K562 (cell line): ENCODE data around the gene PLPPR1. TPM values are rescaled to one million over a fixed set of nuclear protein-coding genes. Genes with fewer than 3 reads are reported as not detected.

Source experiments
- ATAC-seq: fragments of 200-7000 bp; cut with Tn5 transposase; 3 replicates; pipeline ENCODE4 v1.9.1; 2020; ENCODE audit warnings: moderate library complexity
- BruUV-seq: library from RNA; stranded (reverse); fragments of 400-500 nt; replicated peaks from 2 replicates; lab custom pipeline; 2021; lab: Mats Ljungman, UMichigan
- CTCF ChIA-PET: fragments of 300-600 bp; formaldehyde crosslinking; extraction: SDS; loops from one replicate; lab custom pipeline; 2021; ENCODE audit warnings: low intra/inter-chr PET ratio; lab: Yijun Ruan, JAX
- POLR2A ChIA-PET: fragments of 300-600, 350-650 bp; sonication (Branson Sonifier 250); formaldehyde crosslinking; extraction: SDS; loops from one replicate; lab custom pipeline; 2021; ENCODE audit warnings: antibody characterized with exemption, inconsistent platforms; lab: Yijun Ruan, JAX
- DNase-seq, 4 experiments: peaks; one replicate each; pipeline versions ENCODE4 v3.0.0 to v3.0.0-alpha.2; 2011 to 2018; ENCODE audit warnings: low spot score in 3 of 4, mixed read lengths in 3 of 4; ENCODE audit errors: extremely low read depth in 1 of 4
- FAIRE-seq: peaks from 2 replicates; lab custom pipeline; 2011; peaks lifted over from hg19 to GRCh38; lab: Jason Lieb, UNC
- H2AFZ ChIP-seq: 2 replicates; pipeline ENCODE4 v1.6.0; 2011; ENCODE audit warnings: low read depth, low read length, control low read depth, inconsistent platforms
- H3K27ac ChIP-seq: fragments of 200-600 bp; 3 replicates; pipeline ENCODE4 v1.8.0; 2011; ENCODE audit warnings: low read depth, mild to moderate bottlenecking, control low read depth, inconsistent platforms, low read length, moderate library complexity, mixed read lengths; ENCODE audit errors: extremely low read depth
- H3K27me3 ChIP-seq, 2 experiments: fragments of 300-600 bp in 1 of 2; 2 replicates in 1 of 2; 3 replicates in 1 of 2; pipeline versions ENCODE4 v1.6.0 to v1.8.0; 2011; ENCODE audit warnings: inconsistent platforms in 2 of 2, low read length in 2 of 2, mild to moderate bottlenecking in 1 of 2, mixed read lengths in 1 of 2, moderate library complexity in 1 of 2; ENCODE audit not compliant: control insufficient read depth in 2 of 2, insufficient read depth in 2 of 2
- H3K36me3 ChIP-seq: fragments of 300-600 bp; 3 replicates; pipeline ENCODE4 v1.8.0; 2011; ENCODE audit warnings: mild to moderate bottlenecking, low read length, inconsistent platforms; ENCODE audit not compliant: control insufficient read depth, insufficient read depth
- H3K4me1 ChIP-seq, 2 experiments: fragments of 200-600 bp in 1 of 2; replicated peaks in 1 of 2; 2 replicates in 1 of 2; 3 replicates in 1 of 2; pipeline versions ENCODE4 v1.5.1 to v1.8.0; 2011; ENCODE audit warnings: inconsistent platforms in 2 of 2, low read length in 2 of 2, mild to moderate bottlenecking in 1 of 2, mixed read lengths in 1 of 2, moderate library complexity in 1 of 2; ENCODE audit not compliant: control insufficient read depth in 2 of 2, insufficient read depth in 2 of 2
- H3K4me2 ChIP-seq: 2 replicates; pipeline ENCODE4 v1.6.1; 2011; ENCODE audit warnings: low read length, control low read depth, inconsistent platforms, mixed read lengths; ENCODE audit not compliant: insufficient read depth
- H3K4me3 ChIP-seq: fragments of 200-600 bp; sonication (generic), shearing (Covaris generic); 2 replicates; pipeline ENCODE4 v1.5.1; 2016; ENCODE audit warnings: control low read depth, inconsistent platforms
- H3K79me2 ChIP-seq: fragments of 200-600 bp; 3 replicates; pipeline ENCODE4 v1.8.0; 2011; ENCODE audit warnings: low read length, inconsistent platforms; ENCODE audit not compliant: control insufficient read depth, insufficient read depth
- H3K9ac ChIP-seq, 2 experiments: 2 replicates each; pipeline versions ENCODE4 v1.6.0 to v1.6.1; 2011; ENCODE audit warnings: low read depth in 2 of 2, low read length in 2 of 2, control low read depth in 1 of 2, inconsistent platforms in 1 of 2, mild to moderate bottlenecking in 1 of 2, mixed read lengths in 1 of 2; ENCODE audit not compliant: insufficient read depth in 1 of 2
- H3K9me1 ChIP-seq: one replicate; pipeline ENCODE4 v1.6.0; 2011; ENCODE audit warnings: inconsistent platforms, mild to moderate bottlenecking, low read length, moderate library complexity; ENCODE audit not compliant: control insufficient read depth, insufficient read depth
- H3K9me3 ChIP-seq: replicated peaks from 2 replicates; pipeline ENCODE4 v1.5.1; 2011; ENCODE audit warnings: low read depth, low read length, inconsistent platforms; ENCODE audit not compliant: control insufficient read depth, insufficient read depth
- H4K20me1 ChIP-seq: replicated peaks from 2 replicates; pipeline ENCODE4 v1.6.1; 2011; ENCODE audit warnings: low read length, inconsistent platforms, mixed read lengths; ENCODE audit not compliant: control insufficient read depth, insufficient read depth
- HNRNPK ChIP-seq: fragments of 200-400 bp; formaldehyde crosslinking; IDR thresholded peaks from one replicate; pipeline ENCODE4 v1.6.1; 2018; ENCODE audit warnings: mild to moderate bottlenecking, low read depth, low read length; ENCODE audit not compliant: poor library complexity, severe bottlenecking
- LARP7 ChIP-seq: fragments of 450-650 bp; IDR thresholded peaks from 2 replicates; pipeline ENCODE4 v1.6.1; 2016
- PHTF2 ChIP-seq: fragments of 250-450 bp; sonication (Bioruptor Pico); IDR thresholded peaks from 2 replicates; pipeline ENCODE4 v1.5.0; 2021; ENCODE audit warnings: mild to moderate bottlenecking
- RBBP5 ChIP-seq: fragments of 200-600 bp; sonication (generic); IDR thresholded peaks from 2 replicates; pipeline ENCODE4 v1.6.1; 2012; ENCODE audit warnings: borderline replicate concordance, mild to moderate bottlenecking, low read length, control low read depth, inconsistent platforms; ENCODE audit not compliant: insufficient read depth, poor library complexity, severe bottlenecking
- ZNF707 ChIP-seq: fragments of 250-450 bp; sonication (Bioruptor Pico); conservative IDR thresholded peaks from 2 replicates; pipeline ENCODE4 v1.8.0; 2022; ENCODE audit warnings: inconsistent platforms, mild to moderate bottlenecking, moderate library complexity
- WGBS: fragments of 100-300 bp; shearing (Covaris generic); methylation state at CpG from one replicate; pipeline ENCODE4 v1.1.6; 2016; ENCODE audit warnings: low coverage, mixed read lengths; ENCODE audit not compliant: insufficient coverage; ENCODE audit errors: missing lambda C conversion rate; 5-methylcytosine and 5-hydroxymethylcytosine counted together
- in situ Hi-C: fragments of 300-500 bp; cut with MboI; formaldehyde crosslinking; loops from 4 replicates; pipeline ENCODE4 v1.15.0; 2018; ENCODE audit warnings: inconsistent platforms, mixed read lengths
- intact Hi-C: fragments of 100-400 bp; cut with micrococcal nuclease; formaldehyde crosslinking; loops from 2 replicates; pipeline ENCODE4 v1.14.2; 2022
- polyA plus RNA-seq, 8 experiments: library from polyadenylated mRNA; depleted of rRNA in 4 of 8; stranded (reverse) in 5 of 8; unstranded in 3 of 8; fragments of >200 nt; fragmentation: Nextera tagmentation in 2 of 8; fragmentation: Illumina TruSeq in 1 of 8; extraction: Ambion mirVana in 2 of 8; extraction: Trizol in 1 of 8; gene quantifications; 2 replicates each; pipeline versions ENCODE4 v1.2.1 to v1.2.3, GENCODE V29; 2011 to 2014; ENCODE audit warnings: inconsistent platforms in 1 of 8, missing spikeins in 1 of 8
- total RNA-seq, 7 experiments: library from RNA; depleted of rRNA in 6 of 7; stranded (reverse); fragments of >200 nt in 6 of 7; fragmentation: Illumina TruSeq in 2 of 7; extraction: Trizol in 2 of 7; gene quantifications; 2 replicates each; pipeline versions ENCODE4 v1.2.1 to v1.2.3, GENCODE V29; 2011 to 2021; ENCODE audit warnings: low replicate concordance in 1 of 7
- TF ChIP-seq, protein P1 (sequence below), 2 experiments: fragments of 250-450 bp in 1 of 2; fragments of 450-650 bp in 1 of 2; sonication (Bioruptor Pico) in 1 of 2; IDR thresholded peaks; 2 replicates each; pipeline versions ENCODE4 v1.6.1 to v1.8.0; 2016 to 2021; ENCODE audit warnings: mild to moderate bottlenecking in 2 of 2, moderate library complexity in 2 of 2, missing compliant biosample characterization in 1 of 2, missing genetic modification characterization in 1 of 2

PLPPR1 gene
- total and polyA plus RNA-seq, 9 of the 15 experiments (the other 6 are each of a cell fraction or from before 2014, with no cell fraction given): not detected

DNA sequence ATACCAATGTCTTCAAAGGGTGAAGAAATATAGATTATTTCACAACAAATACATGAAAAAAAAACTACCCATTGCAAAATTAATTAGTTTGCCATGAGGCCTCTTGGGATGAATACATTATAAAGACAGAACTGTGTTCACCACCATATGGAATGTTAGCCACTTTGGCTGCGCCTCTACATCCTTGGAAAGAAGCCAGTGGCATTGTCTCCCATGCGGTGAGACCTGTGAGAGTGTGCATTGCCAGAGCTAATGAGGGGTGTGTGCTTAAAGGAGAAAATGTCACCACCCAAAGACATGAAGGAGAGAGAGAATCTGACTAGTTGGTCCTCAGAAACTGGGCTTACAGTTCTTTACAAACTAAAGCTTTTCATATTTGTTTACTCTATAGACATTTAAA, 110.6 kb downstream of the PLPPR1 start:
- no peaks in the 10 kb centered on the region for H3K9me1 ChIP-seq
- POLR2A ChIA-PET: no interaction called here
- intact Hi-C loops: no loop called here
- no peaks in the 10 kb centered on the region for H3K4me1 ChIP-seq
- WGBS: 5% methylated on average over 2 of the region's 2 CpGs
- CTCF ChIA-PET: no interaction called here
- H3K9me3 ChIP-seq: no peaks in the 10 kb centered on the region
- no peaks in the 10 kb centered on the region for H3K27me3 ChIP-seq
- TF ChIP-seq RBBP5 (no peak), LARP7 (no peak), ZNF707 (CRISPR knock-in tag) (no peak), HNRNPK (no peak), PHTF2 (CRISPR knock-in tag) (no peak)
- TF ChIP-seq, protein P1, sequence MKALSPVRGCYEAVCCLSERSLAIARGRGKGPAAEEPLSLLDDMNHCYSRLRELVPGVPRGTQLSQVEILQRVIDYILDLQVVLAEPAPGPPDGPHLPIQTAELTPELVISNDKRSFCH (CRISPR knock-in tag; IDR thresholded peaks at IDR 0.05): no peak
- TF ChIP-seq, protein P1 (tag; IDR thresholded peaks at IDR 0.05): no peak
- BruUV-seq: no TSS peak
- no peak overlapping the region for H3K4me2 ChIP-seq
- FAIRE-seq: no peak
- no peak overlapping the region for H3K9ac ChIP-seq
- no peaks in the 10 kb centered on the region for H3K36me3 ChIP-seq
- ATAC-seq: no peak
- H3K79me2 ChIP-seq: no peaks in the 10 kb centered on the region
- H3K4me3 ChIP-seq: no peak overlapping the region
- DNase-seq: no peak
- no peaks in the 10 kb centered on the region for H4K20me1 ChIP-seq
- no peak overlapping the region for H2AFZ ChIP-seq
- in situ Hi-C loops: no loop called here
- H3K27ac ChIP-seq: no peak overlapping the region
